T-helper 17 cell (primary cell): ENCODE data around the gene PDYN. TPM values are rescaled to one million over a fixed set of nuclear protein-coding genes. Genes with fewer than 3 reads are reported as not detected.

Experiments
- ATAC-seq: fragments of 150-1000 bp; cut with Tn5 transposase; 2 replicates; pipeline ENCODE4 v1.10.0; 2021; ENCODE audit warnings: mild to moderate bottlenecking, moderate library complexity
- DNase-seq, 3 donors: peaks; one replicate each; pipeline versions ENCODE4 v3.0.0 to v3.0.0-alpha.2; 2020 to 2021
- H3K9me3 ChIP-seq: one replicate; pipeline ENCODE4 v1.7.0; 2013; ENCODE audit warnings: low read length, mild to moderate bottlenecking; ENCODE audit not compliant: control insufficient read depth, poor library complexity, severe bottlenecking
- H3K27ac Mint-ChIP-seq: one replicate; pipeline ENCODE4 v1.8.0; 2022; ENCODE audit warnings: mild to moderate bottlenecking, moderate library complexity, mixed read lengths
- H3K27me3 Mint-ChIP-seq: one replicate; pipeline ENCODE4 v1.8.0; 2022; ENCODE audit warnings: mixed read lengths
- H3K36me3 Mint-ChIP-seq: one replicate; pipeline ENCODE4 v1.8.0; 2022; ENCODE audit warnings: low read depth, mixed read lengths
- H3K4me1 Mint-ChIP-seq: one replicate; pipeline ENCODE4 v1.8.0; 2022; ENCODE audit warnings: mild to moderate bottlenecking, mixed read lengths
- H3K4me3 Mint-ChIP-seq: one replicate; pipeline ENCODE4 v1.8.0; 2022; ENCODE audit warnings: mild to moderate bottlenecking, moderate library complexity, mixed read lengths
- total RNA-seq, 4 donors: library from RNA in 2 of 4; stranded (reverse) in 2 of 4; gene quantifications; one replicate each; pipeline ENCODE4 v1.2.3 and lab custom pipeline; 2022 to 2026

Gene PDYN
- total RNA-seq, 2 donors from 2014 or later: not detected

DNA sequence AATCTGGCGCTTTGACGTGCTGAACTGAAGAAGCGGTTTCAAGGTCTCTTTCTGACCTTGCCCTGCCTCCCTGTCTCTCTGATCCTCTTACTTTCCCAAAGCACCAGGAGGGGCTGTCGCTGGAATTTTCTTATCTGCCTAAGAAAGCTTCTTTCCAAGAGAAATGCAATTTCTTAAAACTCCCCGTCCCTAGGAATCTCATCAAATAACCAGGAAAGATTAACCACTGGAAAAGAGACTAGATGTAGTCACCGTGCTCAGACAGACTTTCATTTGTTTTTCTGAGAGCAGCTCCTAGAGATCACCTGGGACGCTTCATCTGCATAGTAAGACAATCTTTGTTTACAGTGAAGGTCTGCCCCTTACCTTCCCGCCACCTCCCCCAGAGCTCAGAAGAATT lies 38.6 kb downstream of the PDYN start:
- Mint-ChIP-seq H3K4me1 (no peaks in the 10 kb centered on the region), H3K27me3 (peaks cover 52% of the 10 kb centered on the region)
- no peak for DNase-seq

DNA sequence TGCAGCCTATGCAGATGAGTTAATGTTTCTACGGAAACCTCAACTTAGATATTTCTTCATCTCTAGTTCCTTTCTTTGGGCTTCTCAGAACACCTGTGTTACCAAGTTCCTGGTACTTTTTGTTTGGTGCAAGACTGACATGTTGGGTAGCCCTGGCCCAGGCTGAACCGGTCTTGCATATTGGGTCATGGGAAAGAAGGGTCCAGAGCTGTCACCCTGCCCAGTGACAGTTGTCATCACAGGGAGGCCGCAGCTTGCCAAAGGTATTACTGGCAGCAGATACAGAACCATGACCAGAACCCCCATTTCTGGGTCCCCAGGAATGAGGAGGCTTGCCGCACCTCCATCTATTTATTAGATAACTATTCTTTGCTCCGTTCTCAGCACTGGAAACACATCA lies 40.2 kb downstream of the PDYN start:
- Mint-ChIP-seq H3K4me1 (no peaks in the 10 kb centered on the region), H3K27me3 (peaks cover 46% of the 10 kb centered on the region), H3K36me3 (no peaks in the 10 kb centered on the region), H3K4me3 (no peak overlapping the region), H3K27ac (no peak overlapping the region)
- H3K9me3 ChIP-seq: no peaks in the 10 kb centered on the region
- DNase-seq: no peak
- ATAC-seq: no peak

More for the DNA sequence above, 38.6 kb downstream of the PDYN start:
- Mint-ChIP-seq H3K4me3 (no peak overlapping the region), H3K36me3 (no peaks in the 10 kb centered on the region), H3K27ac (no peak overlapping the region)
- H3K9me3 ChIP-seq: no peaks in the 10 kb centered on the region
- no peak for ATAC-seq

DNA sequence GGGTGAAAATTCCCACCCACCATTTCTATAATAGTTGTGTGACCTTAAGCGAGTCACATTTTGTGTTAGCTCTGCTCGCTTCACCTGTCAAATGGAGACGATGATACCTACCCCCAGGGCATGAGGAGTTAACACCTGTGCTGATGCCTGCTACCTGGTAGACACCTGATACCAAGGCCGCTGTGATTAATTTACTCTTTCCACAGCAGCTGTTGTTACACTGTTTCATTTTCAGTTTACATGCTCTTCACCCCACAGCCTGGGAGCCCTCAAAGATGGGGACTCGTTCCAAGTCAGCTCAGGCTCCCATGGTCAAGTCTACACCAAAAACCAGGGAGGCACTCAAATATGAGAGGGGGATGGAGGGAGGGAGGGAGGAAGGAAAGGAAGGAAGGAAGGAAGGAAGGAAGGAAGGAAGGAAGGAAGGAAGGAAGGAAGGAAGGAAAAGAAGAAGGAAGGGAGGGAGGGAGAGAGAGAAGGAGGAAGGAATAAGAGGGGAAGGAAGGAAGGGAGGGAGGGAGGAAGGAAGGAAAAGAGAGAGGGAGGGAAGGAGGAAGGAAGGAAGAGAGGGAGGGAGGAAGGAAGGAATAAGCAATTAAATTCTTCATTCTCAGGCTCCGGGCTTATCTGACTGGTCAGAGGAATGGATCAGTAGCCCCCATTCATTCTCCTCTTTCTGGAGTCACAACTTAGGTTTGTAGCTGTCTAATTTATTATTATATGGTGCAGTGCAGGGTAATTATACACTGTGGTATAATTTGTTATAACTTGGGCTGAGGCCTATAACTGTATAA lies 40.9 kb downstream of the PDYN start:
- H3K36me3 Mint-ChIP-seq: no peaks in the 10 kb centered on the region
- no peak for DNase-seq
- H3K9me3 ChIP-seq: no peaks in the 10 kb centered on the region
- peaks cover 49% of the 10 kb centered on the region for H3K27me3 Mint-ChIP-seq
- H3K4me1 Mint-ChIP-seq: no peaks in the 10 kb centered on the region
- no peak for ATAC-seq
- no peak overlapping the region for H3K4me3 Mint-ChIP-seq
- H3K27ac Mint-ChIP-seq: no peak overlapping the region

DNA sequence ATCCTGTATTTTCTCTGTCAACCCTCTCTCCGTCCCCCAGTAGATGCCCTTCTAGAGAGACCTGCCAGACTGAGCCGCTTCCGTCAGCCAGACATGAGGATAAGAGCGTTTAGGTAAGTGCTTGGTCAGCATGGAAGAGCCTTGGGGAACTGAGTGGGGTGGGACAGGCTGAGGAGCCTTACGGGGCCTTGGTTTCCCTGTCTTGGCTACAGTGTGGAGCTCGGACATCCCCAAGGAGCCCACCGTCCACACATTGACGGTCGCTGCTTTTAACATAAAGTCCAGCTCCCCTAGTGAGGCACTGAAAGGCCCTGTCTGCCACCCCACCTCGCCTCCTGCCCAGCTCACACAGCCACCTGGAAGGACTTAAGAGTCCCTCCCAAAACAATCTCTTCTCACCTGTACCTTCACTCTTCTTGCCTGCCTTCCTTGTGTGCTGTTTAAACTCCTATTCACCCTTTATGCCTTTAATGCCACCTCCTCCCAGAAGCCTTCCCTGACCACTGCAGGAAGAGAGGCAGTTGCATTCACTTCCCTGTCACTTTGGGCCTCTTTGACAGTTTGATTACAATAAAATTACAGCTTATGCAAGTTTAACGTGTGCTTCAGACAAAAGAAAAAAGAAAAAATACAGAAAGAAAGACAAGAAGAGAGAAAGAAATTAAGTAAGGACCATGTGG lies 42.3 kb downstream of the PDYN start:
- H3K4me3 Mint-ChIP-seq: no peak overlapping the region

DNA sequence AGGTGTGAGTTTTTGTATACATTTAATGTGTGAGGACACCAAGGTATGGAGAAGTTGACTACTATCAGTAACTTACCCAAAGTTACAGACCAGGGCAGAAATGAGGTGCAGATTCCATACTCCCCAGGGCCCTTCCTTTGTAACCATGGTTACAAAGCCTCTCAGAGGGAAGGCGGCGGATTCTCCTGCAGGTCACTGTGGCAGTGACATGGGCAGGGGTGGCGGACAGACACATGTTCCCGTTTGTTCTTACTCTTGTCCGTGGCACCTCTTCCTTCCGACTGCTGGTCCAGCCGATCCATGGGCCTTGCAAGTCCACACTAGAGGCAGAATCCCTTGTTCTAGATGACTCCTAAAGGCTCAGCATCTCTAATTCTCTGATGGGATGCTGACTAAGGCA lies 43.0 kb downstream of the PDYN start:
- Mint-ChIP-seq H3K4me1 (peaks cover 4% of the 10 kb centered on the region), H3K36me3 (no peaks in the 10 kb centered on the region), H3K27me3 (peaks cover 56% of the 10 kb centered on the region), H3K4me3 (no peak overlapping the region), H3K27ac (no peak overlapping the region)
- no peak for DNase-seq
- no peaks in the 10 kb centered on the region for H3K9me3 ChIP-seq
- ATAC-seq: no peak

More for the DNA sequence above, 42.3 kb downstream of the PDYN start:
- no peak overlapping the region for H3K27ac Mint-ChIP-seq
- DNase-seq: no peak
- ATAC-seq: no peak
- no peaks in the 10 kb centered on the region for H3K36me3 Mint-ChIP-seq
- peaks cover 54% of the 10 kb centered on the region for H3K27me3 Mint-ChIP-seq
- H3K4me1 Mint-ChIP-seq: peaks cover 4% of the 10 kb centered on the region
- no peaks in the 10 kb centered on the region for H3K9me3 ChIP-seq

DNA sequence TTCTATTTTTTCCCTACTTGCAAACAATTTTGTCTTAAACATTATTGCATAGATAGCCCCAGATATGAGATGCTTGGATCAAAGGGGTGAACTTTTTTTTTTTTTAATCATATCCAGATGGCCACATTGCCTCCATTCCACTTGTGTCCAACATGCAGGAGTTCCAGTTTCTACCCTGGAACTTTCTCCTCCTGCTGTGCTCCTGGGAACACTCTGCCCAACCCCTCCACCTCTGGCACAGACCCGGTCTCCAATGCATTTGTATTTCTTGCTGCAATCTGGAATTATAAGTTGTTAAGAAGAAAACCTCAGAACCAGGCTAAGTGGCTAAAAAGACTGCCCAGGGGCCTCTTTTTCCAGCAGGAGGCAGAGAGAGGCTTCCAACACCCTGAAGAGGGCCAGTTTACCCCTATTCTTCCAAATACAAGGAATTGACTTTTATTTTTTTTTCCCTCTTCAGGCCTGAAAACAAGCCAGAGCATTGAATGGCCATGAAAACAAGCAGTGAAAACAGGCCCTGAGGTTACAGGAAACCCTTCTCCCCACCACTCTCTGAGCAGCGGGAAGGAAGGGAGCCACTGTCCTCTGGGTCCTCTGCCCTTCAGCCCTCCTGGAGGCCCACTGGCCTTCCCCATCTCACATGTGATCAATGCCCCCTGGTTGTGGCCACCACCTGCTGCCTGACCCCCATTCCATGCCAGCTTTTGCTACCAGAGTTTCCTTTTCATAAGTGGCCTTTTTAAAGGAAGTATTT lies 44.3 kb downstream of the PDYN start:
- Mint-ChIP-seq H3K27ac (no peak overlapping the region), H3K4me1 (peaks cover 4% of the 10 kb centered on the region), H3K4me3 (no peak overlapping the region), H3K36me3 (peaks cover 4% of the 10 kb centered on the region), H3K27me3 (peaks cover 61% of the 10 kb centered on the region)
- no peak for ATAC-seq
- H3K9me3 ChIP-seq: no peaks in the 10 kb centered on the region
- no peak for DNase-seq

DNA sequence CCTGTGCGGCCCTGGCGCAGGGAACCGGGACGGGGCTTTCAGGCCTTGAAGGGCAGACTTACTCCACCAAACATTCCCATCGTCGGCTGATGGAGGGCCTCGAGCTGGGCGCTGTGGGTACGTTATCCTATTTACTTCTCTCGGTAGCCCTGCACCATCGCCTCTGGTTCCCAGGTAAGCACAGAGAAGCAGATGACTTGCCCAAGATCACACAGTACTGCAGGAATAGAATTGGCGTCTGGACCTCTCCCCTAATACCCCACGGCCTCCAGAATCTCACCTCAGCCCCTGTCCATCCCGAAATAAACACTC lies 46.4 kb downstream of the PDYN start:
- Mint-ChIP-seq H3K4me1 (peaks cover 4% of the 10 kb centered on the region), H3K4me3 (no peak overlapping the region), H3K36me3 (peaks cover 6% of the 10 kb centered on the region), H3K27ac (no peak overlapping the region), H3K27me3 (peaks cover 81% of the 10 kb centered on the region)
- no peaks in the 10 kb centered on the region for H3K9me3 ChIP-seq
- DNase-seq: no peak
- no peak for ATAC-seq

DNA sequence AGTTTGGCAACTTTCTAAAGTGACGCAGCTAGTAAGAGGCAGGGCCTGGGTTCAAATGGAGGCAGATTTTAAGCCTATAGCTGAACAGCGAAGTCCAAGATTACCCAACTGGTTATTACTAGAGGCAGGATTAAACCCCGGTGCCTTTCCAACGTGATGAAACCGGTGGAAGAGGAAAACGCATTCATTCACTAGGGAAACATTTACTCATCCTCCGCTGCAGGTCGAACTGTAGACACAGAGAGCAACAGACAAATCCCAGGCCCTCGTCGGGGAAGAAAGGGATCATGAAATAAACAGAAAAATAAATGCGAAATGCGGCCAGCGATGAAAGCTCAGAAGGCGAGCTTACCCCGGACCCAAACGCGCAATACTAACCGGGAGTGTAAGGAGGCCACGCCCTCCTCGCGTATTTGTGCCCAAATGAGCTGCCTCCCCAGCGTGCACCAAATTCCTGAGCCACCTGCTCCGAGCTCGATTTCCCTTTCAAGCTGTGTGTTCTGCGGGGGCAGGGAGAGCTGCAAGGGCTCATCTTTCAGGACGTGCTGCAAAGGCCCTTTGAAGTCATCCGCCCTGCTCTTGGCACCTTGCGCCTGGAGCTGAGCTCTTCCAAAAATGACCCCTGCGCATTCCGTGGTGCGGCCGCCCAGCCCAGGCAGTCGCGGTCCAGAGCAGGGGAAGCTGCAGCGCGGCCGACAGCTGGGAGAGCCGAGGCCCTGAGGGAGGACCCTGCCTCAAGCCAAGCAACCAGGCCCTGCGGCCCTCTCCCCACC lies 46.9 kb downstream of the PDYN start:
- no peaks in the 10 kb centered on the region for H3K9me3 ChIP-seq
- H3K4me3 Mint-ChIP-seq: no peak overlapping the region
- peaks cover 4% of the 10 kb centered on the region for H3K4me1 Mint-ChIP-seq
- H3K27me3 Mint-ChIP-seq: peaks cover 86% of the 10 kb centered on the region
- ATAC-seq (peak; percentile 51), DNase-seq (no peak)
- no peak overlapping the region for H3K27ac Mint-ChIP-seq
- peaks cover 6% of the 10 kb centered on the region for H3K36me3 Mint-ChIP-seq

DNA sequence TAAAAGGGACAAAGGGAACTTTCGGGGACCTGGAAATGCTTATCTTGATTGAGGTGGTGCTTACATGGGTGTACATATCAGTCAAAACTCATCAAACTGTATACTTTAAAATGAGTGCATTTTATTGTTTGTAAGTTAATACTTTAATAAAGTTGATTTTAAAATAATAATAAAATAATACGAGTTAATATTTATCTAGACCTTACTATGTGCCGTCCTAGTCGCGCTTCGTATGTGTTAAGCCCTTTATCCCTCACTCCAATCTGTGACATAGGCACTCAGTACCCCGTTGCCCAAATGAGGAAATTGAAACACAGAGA lies 47.5 kb downstream of the PDYN start:
- ATAC-seq: no peak
- peaks cover 84% of the 10 kb centered on the region for H3K27me3 Mint-ChIP-seq
- no peaks in the 10 kb centered on the region for H3K9me3 ChIP-seq

DNA sequence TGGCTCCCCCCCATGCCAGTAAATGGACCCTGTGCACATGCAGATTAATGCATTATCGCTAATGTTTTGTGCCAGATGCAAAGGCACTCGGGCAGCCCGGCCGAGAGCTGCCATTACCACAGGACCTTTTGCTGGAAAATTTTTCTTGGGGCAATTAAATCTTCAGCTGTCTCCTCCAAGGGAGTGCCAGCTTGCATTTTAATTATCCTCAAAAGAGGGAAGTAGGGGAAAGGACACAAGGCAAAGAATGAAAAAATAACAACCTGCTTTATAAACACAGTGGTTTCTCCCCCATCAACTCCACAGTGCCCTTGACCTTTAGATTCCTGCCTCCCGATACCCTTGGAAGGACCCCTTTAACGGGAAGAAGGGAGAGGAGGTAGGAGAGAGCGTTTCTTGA lies 48.2 kb downstream of the PDYN start:
- Mint-ChIP-seq H3K4me3 (no peak overlapping the region), H3K27me3 (peaks cover 81% of the 10 kb centered on the region), H3K27ac (no peak overlapping the region), H3K36me3 (peaks cover 6% of the 10 kb centered on the region), H3K4me1 (peaks cover 4% of the 10 kb centered on the region)
- H3K9me3 ChIP-seq: no peaks in the 10 kb centered on the region
- ATAC-seq (no peak), DNase-seq (no peak)

More for the DNA sequence above, 47.5 kb downstream of the PDYN start:
- Mint-ChIP-seq H3K36me3 (peaks cover 6% of the 10 kb centered on the region), H3K4me3 (no peak overlapping the region), H3K4me1 (peaks cover 4% of the 10 kb centered on the region), H3K27ac (no peak overlapping the region)
- no peak for DNase-seq

DNA sequence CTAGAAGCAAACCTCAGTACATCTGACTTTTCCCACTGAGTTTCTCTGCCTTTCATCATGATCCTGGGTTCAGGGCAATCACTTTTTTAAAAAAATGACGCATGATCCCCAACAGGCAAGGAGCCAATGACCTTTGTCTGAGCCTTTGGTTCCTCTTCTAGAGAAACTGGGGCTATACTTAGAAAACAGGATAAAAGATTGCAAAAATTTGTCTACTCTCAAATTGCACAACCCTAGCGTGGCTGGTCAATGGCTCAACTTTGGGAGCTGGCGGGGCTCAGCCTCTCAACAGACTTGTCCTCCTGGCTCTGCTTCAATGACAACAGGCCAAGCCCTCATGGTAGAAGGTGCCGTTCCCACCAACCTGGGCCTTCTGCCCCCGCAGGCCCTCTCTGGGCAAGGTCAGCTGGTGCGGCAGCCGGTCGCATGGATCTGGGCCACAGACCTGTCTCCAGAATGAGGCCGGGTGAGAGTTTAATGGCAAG lies 48.7 kb downstream of the PDYN start:
- Mint-ChIP-seq H3K4me3 (no peak overlapping the region), H3K4me1 (peaks cover 4% of the 10 kb centered on the region), H3K27me3 (peaks cover 78% of the 10 kb centered on the region), H3K36me3 (peaks cover 6% of the 10 kb centered on the region), H3K27ac (no peak overlapping the region)
- no peaks in the 10 kb centered on the region for H3K9me3 ChIP-seq
- ATAC-seq (peak; percentile 33), DNase-seq (no peak)

DNA sequence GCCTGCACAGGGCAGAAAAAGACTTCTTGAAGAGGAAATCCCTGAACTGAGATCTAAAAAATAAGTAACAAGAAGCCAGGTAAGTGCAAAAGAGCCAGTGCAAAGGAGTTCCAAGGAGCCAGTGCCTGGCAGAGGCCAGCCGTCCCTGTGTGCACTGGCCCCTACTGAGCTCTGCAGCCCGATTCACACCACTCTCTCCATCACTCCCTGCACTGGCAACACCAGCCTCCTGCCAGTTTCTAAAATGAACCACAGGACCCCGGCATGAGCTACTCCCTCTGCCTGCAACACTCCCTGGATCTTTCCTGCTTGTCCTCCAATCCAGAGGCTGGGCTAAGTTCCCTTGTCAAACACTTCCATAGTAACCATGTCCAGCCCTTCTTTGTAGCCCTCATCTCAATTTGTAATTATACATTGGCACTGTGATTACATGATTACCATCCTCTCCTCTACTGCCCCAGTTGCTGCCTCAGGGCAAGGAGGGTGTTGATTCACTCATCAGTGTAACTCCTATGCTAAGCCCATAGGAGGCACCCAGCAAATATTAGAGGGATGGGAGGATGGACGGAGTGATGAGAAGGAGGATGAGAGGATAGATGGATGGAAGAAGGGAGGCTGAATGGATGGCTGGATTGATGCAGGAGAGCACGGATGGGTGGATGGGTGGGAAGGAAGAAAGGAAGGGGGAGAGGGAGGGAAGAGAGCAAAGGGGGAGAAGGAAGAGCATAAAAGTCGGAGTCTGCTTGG lies 49.3 kb downstream of the PDYN start:
- peaks cover 4% of the 10 kb centered on the region for H3K4me1 Mint-ChIP-seq
- H3K27ac Mint-ChIP-seq: no peak overlapping the region
- no peak overlapping the region for H3K4me3 Mint-ChIP-seq
- H3K36me3 Mint-ChIP-seq: peaks cover 6% of the 10 kb centered on the region
- no peaks in the 10 kb centered on the region for H3K9me3 ChIP-seq
- peaks cover 75% of the 10 kb centered on the region for H3K27me3 Mint-ChIP-seq
- no peak for ATAC-seq
- DNase-seq: no peak
